CD4-positive, CD25-positive, alpha-beta regulatory T cell (primary cell): ENCODE data around the gene LYST. TPM values are rescaled to one million over a fixed set of nuclear protein-coding genes. Genes with fewer than 3 reads are reported as not detected.

Source experiments
- ATAC-seq, 2 donors: fragments of 150-1000 bp; cut with Tn5 transposase; one replicate each; pipeline ENCODE4 v1.10.0; 2021; ENCODE audit warnings: low read depth in 2 of 2, moderate number of reproducible peaks in 2 of 2, moderate library complexity in 1 of 2
- DNase-seq, 3 donors: peaks; one replicate each; pipeline versions ENCODE4 v3.0.0 to v3.0.0-alpha.2; 2012 to 2022; ENCODE audit warnings: mixed read lengths in 1 of 3
- H3K27ac ChIP-seq: one replicate; pipeline ENCODE4 v1.7.0; 2013; ENCODE audit warnings: mild to moderate bottlenecking, low read length; ENCODE audit not compliant: insufficient read depth, poor library complexity, severe bottlenecking
- H3K27me3 ChIP-seq: one replicate; pipeline ENCODE4 v1.7.0; 2013; ENCODE audit warnings: low read length; ENCODE audit not compliant: control insufficient read depth, insufficient read depth
- H3K36me3 ChIP-seq: one replicate; pipeline ENCODE4 v1.7.0; 2013; ENCODE audit warnings: mild to moderate bottlenecking, low read length, moderate library complexity; ENCODE audit not compliant: control insufficient read depth, insufficient read depth
- H3K4me1 ChIP-seq: 2 replicates; pipeline ENCODE4 v1.7.0; 2013; ENCODE audit warnings: mild to moderate bottlenecking, low read length; ENCODE audit not compliant: insufficient read depth, control insufficient read depth, poor library complexity, severe bottlenecking
- H3K4me3 ChIP-seq: one replicate; pipeline ENCODE4 v1.7.0; 2013; ENCODE audit warnings: low read depth, mild to moderate bottlenecking, low read length, moderate library complexity
- H3K9me3 ChIP-seq, 2 experiments: 1 replicate in 1 of 2; 2 replicates in 1 of 2; pipeline ENCODE4 v1.7.0; 2013; ENCODE audit warnings: low read length in 2 of 2, mild to moderate bottlenecking in 1 of 2, moderate library complexity in 1 of 2; ENCODE audit not compliant: control insufficient read depth in 2 of 2
- H3K27ac Mint-ChIP-seq, 3 donors: one replicate each; pipeline ENCODE4 v1.8.0; 2020 to 2022; ENCODE audit warnings: mild to moderate bottlenecking in 3 of 3, mixed read lengths in 3 of 3, moderate library complexity in 2 of 3
- H3K27me3 Mint-ChIP-seq: one replicate; pipeline ENCODE4 v1.8.0; 2022; ENCODE audit warnings: mild to moderate bottlenecking, mixed read lengths
- H3K36me3 Mint-ChIP-seq: one replicate; pipeline ENCODE4 v1.8.0; 2020; ENCODE audit warnings: mixed read lengths
- H3K4me1 Mint-ChIP-seq, 4 donors: one replicate each; pipeline ENCODE4 v1.8.0; 2020 to 2022; ENCODE audit warnings: mixed read lengths in 4 of 4, mild to moderate bottlenecking in 1 of 4
- H3K4me3 Mint-ChIP-seq, 4 donors: one replicate each; pipeline ENCODE4 v1.8.0; 2020 to 2022; ENCODE audit warnings: mild to moderate bottlenecking in 4 of 4, mixed read lengths in 4 of 4, moderate library complexity in 3 of 4
- H3K9me3 Mint-ChIP-seq, 7 donors: one replicate each; pipeline ENCODE4 v1.8.0; 2020 to 2022; ENCODE audit warnings: mixed read lengths in 7 of 7, mild to moderate bottlenecking in 3 of 7, moderate library complexity in 2 of 7
- polyA plus RNA-seq, 4 donors: library from polyadenylated mRNA; unstranded; fragments of 300-500 nt; fragmentation: Illumina TruSeq; gene quantifications; one replicate each; pipeline ENCODE4 v1.2.3, GENCODE V29; 2021
- total RNA-seq: library from RNA; stranded (reverse); gene quantifications from one replicate; pipeline ENCODE4 v1.2.3, GENCODE V29; 2022

Gene LYST
- total and polyA plus RNA-seq, 5 donors from 2014 or later: 8.1 to 32.5 (median 9.6) TPM

- no peaks in the 10 kb centered on the region for H3K9me3 ChIP-seq
- ATAC-seq (no peak), DNase-seq (no peak)
- H3K4me3 ChIP-seq: no peak overlapping the region
- H3K4me1 ChIP-seq: no peaks in the 10 kb centered on the region
- H3K27me3 ChIP-seq: no peaks in the 10 kb centered on the region
- Mint-ChIP-seq H3K27me3 (no peaks in the 10 kb centered on the region), H3K9me3 (peaks cover 0 to under 1% (median 0%) of the 10 kb centered on the region in 7 donors), H3K4me3 (no peak overlapping the region), H3K36me3 (peaks cover 19% of the 10 kb centered on the region), H3K4me1 (peaks cover 0 to 3% (median 0%) of the 10 kb centered on the region in 4 donors), H3K27ac (no peak overlapping the region)
- no peak overlapping the region for H3K27ac ChIP-seq
- peaks cover 13% of the 10 kb centered on the region for H3K36me3 ChIP-seq
These were observed 56.9 kb downstream of the LYST start for GRCh38 chr1:235809688-235810397.

GRCh38 chr1:235808223-235808622, 58.5 kb downstream of the LYST start:
- Histone ChIP-seq H3K27me3 (no peaks in the 10 kb centered on the region), H3K36me3 (peaks cover 15% of the 10 kb centered on the region), H3K9me3 (no peaks in the 10 kb centered on the region), H3K4me3 (no peak overlapping the region), H3K27ac (no peak overlapping the region), H3K4me1 (no peaks in the 10 kb centered on the region)
- no peak for ATAC-seq
- H3K27ac Mint-ChIP-seq: no peak overlapping the region
- peaks cover 21% of the 10 kb centered on the region for H3K36me3 Mint-ChIP-seq
- H3K27me3 Mint-ChIP-seq: no peaks in the 10 kb centered on the region
- peaks cover 0 to 3% (median 0%) of the 10 kb centered on the region in 4 donors for H3K4me1 Mint-ChIP-seq
- H3K9me3 Mint-ChIP-seq: peaks cover 0 to 2% (median 0%) of the 10 kb centered on the region in 7 donors
- no peak for DNase-seq
- H3K4me3 Mint-ChIP-seq: no peak overlapping the region

GRCh38 chr1:235806123-235806522, 60.6 kb downstream of the LYST start:
- H3K36me3 Mint-ChIP-seq: peaks cover 20% of the 10 kb centered on the region
- no peaks in the 10 kb centered on the region for H3K27me3 ChIP-seq
- ATAC-seq: no peak

GRCh38 chr1:235802573-235803346, 63.9 kb downstream of the LYST start:
- H3K4me1 Mint-ChIP-seq: peaks cover 2 to 8% (median 6%) of the 10 kb centered on the region in 4 donors
- no peaks in the 10 kb centered on the region for H3K27me3 Mint-ChIP-seq
- peaks cover 0 to 2% (median 0%) of the 10 kb centered on the region in 7 donors for H3K9me3 Mint-ChIP-seq
- peak overlapping the region in 2 of 4 donors; percentile 36 to 39 for H3K4me3 Mint-ChIP-seq
- Histone ChIP-seq H3K4me3 (no peak overlapping the region), H3K27ac (no peak overlapping the region), H3K9me3 (no peaks in the 10 kb centered on the region), H3K27me3 (no peaks in the 10 kb centered on the region), H3K4me1 (no peaks in the 10 kb centered on the region), H3K36me3 (peaks cover 12% of the 10 kb centered on the region)
- DNase-seq (no peak), ATAC-seq (no peak)
- peaks cover 24% of the 10 kb centered on the region for H3K36me3 Mint-ChIP-seq
- no peak overlapping the region for H3K27ac Mint-ChIP-seq

More at GRCh38 chr1:235806123-235806522, 60.6 kb downstream of the LYST start:
- Histone ChIP-seq H3K4me3 (no peak overlapping the region), H3K36me3 (peaks cover 15% of the 10 kb centered on the region), H3K9me3 (no peaks in the 10 kb centered on the region), H3K27ac (no peak overlapping the region), H3K4me1 (no peaks in the 10 kb centered on the region)
- Mint-ChIP-seq H3K27me3 (no peaks in the 10 kb centered on the region), H3K4me3 (no peak overlapping the region), H3K27ac (no peak overlapping the region), H3K4me1 (peaks cover 3 to 8% (median 5%) of the 10 kb centered on the region in 4 donors), H3K9me3 (peaks cover 0 to 2% (median 0%) of the 10 kb centered on the region in 7 donors)
- no peak for DNase-seq

- Mint-ChIP-seq H3K4me3 (no peak overlapping the region), H3K9me3 (no peaks in the 10 kb centered on the region), H3K27ac (no peak overlapping the region), H3K4me1 (peaks cover 4 to 10% (median 8%) of the 10 kb centered on the region in 4 donors), H3K27me3 (no peaks in the 10 kb centered on the region), H3K36me3 (peaks cover 33% of the 10 kb centered on the region)
- H3K9me3 ChIP-seq: no peaks in the 10 kb centered on the region
- H3K27me3 ChIP-seq: no peaks in the 10 kb centered on the region
- peaks cover 8% of the 10 kb centered on the region for H3K36me3 ChIP-seq
- DNase-seq (no peak), ATAC-seq (no peak)
- H3K4me3 ChIP-seq: no peak overlapping the region
- no peak overlapping the region for H3K27ac ChIP-seq
- no peaks in the 10 kb centered on the region for H3K4me1 ChIP-seq
These were observed 67.4 kb downstream of the LYST start for GRCh38 chr1:235799264-235799663.

- H3K4me3 ChIP-seq: no peak overlapping the region
- H3K27me3 ChIP-seq: no peaks in the 10 kb centered on the region
- no peak overlapping the region for H3K27ac ChIP-seq
- H3K36me3 ChIP-seq: peaks cover 24% of the 10 kb centered on the region
- no peaks in the 10 kb centered on the region for H3K4me1 ChIP-seq
- H3K4me1 Mint-ChIP-seq: peaks cover 0 to 2% (median 0%) of the 10 kb centered on the region in 4 donors
- no peak for ATAC-seq
- H3K4me3 Mint-ChIP-seq: no peak overlapping the region
- H3K9me3 Mint-ChIP-seq: peaks cover 0 to under 1% (median 0%) of the 10 kb centered on the region in 7 donors
- no peak overlapping the region for H3K27ac Mint-ChIP-seq
- DNase-seq: no peak
- peaks cover 37% of the 10 kb centered on the region for H3K36me3 Mint-ChIP-seq
- H3K9me3 ChIP-seq: no peaks in the 10 kb centered on the region
- no peaks in the 10 kb centered on the region for H3K27me3 Mint-ChIP-seq
These were observed 75.1 kb downstream of the LYST start for GRCh38 chr1:235791532-235792060.

GRCh38 chr1:235790123-235790522, 76.6 kb downstream of the LYST start:
- no peak overlapping the region for H3K27ac Mint-ChIP-seq
- ATAC-seq: no peak
- H3K4me3 ChIP-seq: no peak overlapping the region

More at GRCh38 chr1:235790123-235790522, 76.6 kb downstream of the LYST start:
- no peak overlapping the region for H3K27ac ChIP-seq
- DNase-seq: no peak
- no peaks in the 10 kb centered on the region for H3K9me3 ChIP-seq
- peaks cover 20% of the 10 kb centered on the region for H3K36me3 ChIP-seq
- H3K4me1 ChIP-seq: no peaks in the 10 kb centered on the region
- H3K9me3 Mint-ChIP-seq: peaks cover 0 to 3% (median 0%) of the 10 kb centered on the region in 7 donors
- H3K27me3 ChIP-seq: no peaks in the 10 kb centered on the region
- no peaks in the 10 kb centered on the region for H3K4me1 Mint-ChIP-seq
- H3K36me3 Mint-ChIP-seq: peaks cover 31% of the 10 kb centered on the region
- H3K4me3 Mint-ChIP-seq: no peak overlapping the region
- no peaks in the 10 kb centered on the region for H3K27me3 Mint-ChIP-seq
